HCT116 (cell line): ENCODE measurements around the gene SLC7A7. TPM values are rescaled to one million over a fixed set of nuclear protein-coding genes. Genes with fewer than 3 reads are reported as not detected.

Experiments
- ATAC-seq: fragments of 200-7000 bp; cut with Tn5 transposase; 2 replicates; pipeline ENCODE4 v1.9.1; 2020; ENCODE audit warnings: mild to moderate bottlenecking, moderate library complexity
- BruUV-seq: library from RNA; stranded (reverse); fragments of 400-500 nt; replicated peaks from 2 replicates; lab custom pipeline; 2021; lab: Mats Ljungman, UMichigan
- CTCF ChIA-PET: fragments of 300-600 bp; sonication (Branson Sonifier 250); formaldehyde crosslinking; loops from one replicate; lab custom pipeline; 2021; ENCODE audit warnings: antibody characterized with exemption; lab: Charles Lee
- POLR2A ChIA-PET: fragments of 300-600, 350-600 bp; sonication (Branson Sonifier 250); formaldehyde crosslinking; loops from one replicate; lab custom pipeline; 2021; ENCODE audit warnings: antibody characterized with exemption; lab: Charles Lee
- RAD21 ChIA-PET, 2 experiments: fragments of 300-600 bp; sonication (Branson Sonifier 250); formaldehyde crosslinking; loops; one replicate each; lab custom pipeline; 2023; ENCODE audit warnings: low total read pairs in 2 of 2; ENCODE audit not compliant: uncharacterized antibody in 2 of 2, unreplicated experiment in 2 of 2, low non-redundant PET in 1 of 2; lab: Charles Lee
- DNase-seq: peaks from one replicate; pipeline ENCODE4 v3.0.0-alpha.2; 2010; ENCODE audit warnings: low read depth, low spot score
- H2AFZ ChIP-seq: fragments of 200-600 bp; shearing (Covaris generic), sonication (generic); 2 replicates; pipeline ENCODE4 v1.6.1; 2017; ENCODE audit warnings: low read depth, mixed run types, mixed read lengths, antibody characterized with exemption, low read length; ENCODE audit not compliant: poor library complexity, severe bottlenecking
- H3K27ac ChIP-seq: 2 replicates; pipeline ENCODE4 v1.5.1; 2012; ENCODE audit warnings: low read depth, low read length
- H3K27me3 ChIP-seq: fragments of 200-600 bp; sonication (generic); 2 replicates; pipeline ENCODE4 v1.6.1; 2016; ENCODE audit warnings: mixed run types, low read length, mixed read lengths; ENCODE audit not compliant: insufficient read depth
- H3K36me3 ChIP-seq, 2 experiments: fragments of 200-500 bp in 1 of 2; fragments of 200-600 bp in 1 of 2; sonication (Bioruptor generic) in 1 of 2; sonication (generic) in 1 of 2; 2 replicates each; pipeline versions ENCODE4 v1.5.1 to v1.6.1; 2014 to 2016; ENCODE audit warnings: low read length in 2 of 2, inconsistent platforms in 1 of 2, mixed read lengths in 1 of 2, mixed run types in 1 of 2; ENCODE audit not compliant: insufficient read depth in 2 of 2, control insufficient read depth in 1 of 2
- H3K4me1 ChIP-seq, 2 experiments: fragments of 200-600 bp in 1 of 2; sonication (generic) in 1 of 2; 2 replicates each; pipeline versions ENCODE4 v1.5.1 to v1.6.1; 2012 to 2017; ENCODE audit warnings: low read length in 2 of 2, inconsistent platforms in 1 of 2, mild to moderate bottlenecking in 1 of 2, mixed read lengths in 1 of 2, mixed run types in 1 of 2, moderate library complexity in 1 of 2; ENCODE audit not compliant: insufficient read depth in 2 of 2, control insufficient read depth in 1 of 2
- H3K4me2 ChIP-seq: fragments of 200-600 bp; sonication (generic); 2 replicates; pipeline ENCODE4 v1.6.1; 2017; ENCODE audit warnings: mixed run types, low read length, mixed read lengths
- H3K4me3 ChIP-seq, 2 experiments: fragments of 200-600 bp in 1 of 2; sonication (generic) in 1 of 2; replicated peaks in 1 of 2; 2 replicates each; pipeline ENCODE4 v1.5.1; 2011 to 2016; ENCODE audit warnings: low read length in 2 of 2, control low read depth in 1 of 2, low read depth in 1 of 2, mild to moderate bottlenecking in 1 of 2, mixed read lengths in 1 of 2, mixed run types in 1 of 2
- H3K79me2 ChIP-seq: fragments of 200-600 bp; sonication (generic); 2 replicates; pipeline ENCODE4 v1.6.1; 2017; ENCODE audit warnings: mild to moderate bottlenecking, mixed run types, low read length, moderate library complexity, mixed read lengths; ENCODE audit not compliant: insufficient read depth
- H3K9ac ChIP-seq: fragments of 200-600 bp; sonication (generic); 2 replicates; pipeline ENCODE4 v1.6.1; 2016; ENCODE audit warnings: low read length, mixed read lengths
- H3K9me2 ChIP-seq: fragments of 200-600 bp; sonication (generic), shearing (Covaris generic); 2 replicates; pipeline ENCODE4 v1.6.1; 2017; ENCODE audit warnings: mixed run types, mild to moderate bottlenecking, moderate library complexity; ENCODE audit not compliant: insufficient read depth
- H3K9me3 ChIP-seq, 2 experiments: fragments of 200-500 bp in 1 of 2; fragments of 200-600 bp in 1 of 2; sonication (Bioruptor generic) in 1 of 2; sonication (generic) in 1 of 2; 2 replicates each; pipeline ENCODE4 v1.6.1; 2014 to 2017; ENCODE audit warnings: low read length in 2 of 2, mixed read lengths in 2 of 2, inconsistent platforms in 1 of 2, low read depth in 1 of 2, mild to moderate bottlenecking in 1 of 2, mixed run types in 1 of 2, moderate library complexity in 1 of 2; ENCODE audit not compliant: control insufficient read depth in 1 of 2, insufficient read depth in 1 of 2
- H4K20me1 ChIP-seq: fragments of 200-600 bp; sonication (generic), shearing (Covaris generic); 2 replicates; pipeline ENCODE4 v1.6.1; 2017; ENCODE audit warnings: mixed run types, mild to moderate bottlenecking, moderate library complexity; ENCODE audit not compliant: insufficient read depth
- CBX3 ChIP-seq: IDR thresholded peaks from 2 replicates; pipeline ENCODE4 v1.6.1; 2012; ENCODE audit warnings: low read depth
- CEBPB ChIP-seq: IDR thresholded peaks from 2 replicates; pipeline ENCODE4 v1.6.1; 2012; ENCODE audit warnings: low read depth
- EGR1 ChIP-seq: IDR thresholded peaks from 2 replicates; pipeline ENCODE4 v1.6.1; 2012; ENCODE audit warnings: low read depth
- ELF1 ChIP-seq: IDR thresholded peaks from 2 replicates; pipeline ENCODE4 v1.6.1; 2012; ENCODE audit warnings: low read depth, borderline replicate concordance
- EZH2 ChIP-seq: fragments of 200-600 bp; sonication (generic); IDR thresholded peaks from 2 replicates; pipeline ENCODE4 v1.6.1; 2017; ENCODE audit warnings: antibody characterized with exemption, mixed run types
- FOSL1 ChIP-seq: IDR thresholded peaks from 2 replicates; pipeline ENCODE4 v1.6.1; 2012; ENCODE audit warnings: low read depth
- POLR2A ChIP-seq: IDR thresholded peaks from 2 replicates; pipeline ENCODE4 v1.7.0; 2011; ENCODE audit warnings: borderline replicate concordance; ENCODE audit not compliant: insufficient read depth, insufficient read length; ENCODE audit errors: extremely low read depth
- RAD21 ChIP-seq: IDR thresholded peaks from 2 replicates; pipeline ENCODE4 v1.6.1; 2012; ENCODE audit warnings: low read depth, mild to moderate bottlenecking
- SP1 ChIP-seq: IDR thresholded peaks from 2 replicates; pipeline ENCODE4 v1.6.1; 2012; ENCODE audit warnings: low read depth
- SRF ChIP-seq: IDR thresholded peaks from 2 replicates; pipeline ENCODE4 v1.6.1; 2012; ENCODE audit warnings: low read depth
- TCF7L2 ChIP-seq: IDR thresholded peaks from 2 replicates; pipeline ENCODE4 v1.7.0; 2011; ENCODE audit warnings: borderline replicate concordance, inconsistent platforms; ENCODE audit not compliant: insufficient read depth, insufficient read length; ENCODE audit errors: extremely low read depth
- YY1 ChIP-seq: IDR thresholded peaks from 2 replicates; pipeline ENCODE4 v1.6.1; 2011; ENCODE audit warnings: low read length, low read depth, moderate library complexity, mild to moderate bottlenecking; ENCODE audit not compliant: insufficient replicate concordance; ENCODE audit errors: extremely low read depth
- ZFX ChIP-seq: fragments of 450-650 bp; IDR thresholded peaks from 2 replicates; pipeline ENCODE4 v1.6.1; 2017
- ZNF274 ChIP-seq: fragments of 200-500 bp; sonication (Bioruptor generic); IDR thresholded peaks from 2 replicates; pipeline ENCODE4 v1.6.1; 2014; ENCODE audit warnings: mild to moderate bottlenecking, low read depth, low read length, inconsistent platforms
- intact Hi-C: fragments of 100-400 bp; cut with micrococcal nuclease; formaldehyde crosslinking; loops from 2 replicates; pipeline ENCODE4 v1.10.0; 2022
- total RNA-seq: library from RNA; stranded (reverse); gene quantifications from one replicate; pipeline ENCODE4 v1.2.1, GENCODE V29; 2021; ENCODE audit not compliant: unreplicated experiment
- TF ChIP-seq, protein P1 (sequence below): IDR thresholded peaks from 2 replicates; pipeline ENCODE4 v1.6.1; 2012
- TF ChIP-seq, protein P2 (sequence below): IDR thresholded peaks from 2 replicates; pipeline ENCODE4 v1.6.1; 2012; ENCODE audit warnings: low read depth
- TF ChIP-seq, protein P3 (sequence below), 3 experiments: fragments of 200-600 bp in 1 of 3; sonication (generic) in 1 of 3; IDR thresholded peaks in 2 of 3; conservative IDR thresholded peaks in 1 of 3; 2 replicates each; pipeline ENCODE4 v1.5.1; 2012 to 2017; ENCODE audit warnings: low read depth in 2 of 3, low read length in 2 of 3, antibody characterized with exemption in 1 of 3, borderline replicate concordance in 1 of 3, control low read depth in 1 of 3, mild to moderate bottlenecking in 1 of 3, mixed read lengths in 1 of 3, mixed run types in 1 of 3, moderate library complexity in 1 of 3; ENCODE audit not compliant: insufficient read depth in 1 of 3
- TF ChIP-seq, protein P4 (sequence below): IDR thresholded peaks from 2 replicates; pipeline ENCODE4 v1.6.1; 2011; ENCODE audit warnings: mild to moderate bottlenecking, low read length, moderate library complexity; ENCODE audit not compliant: insufficient replicate concordance; ENCODE audit errors: extremely low read depth

Gene SLC7A7
- total RNA-seq, 1 experiment from 2014 or later: 0.27 TPM

DNA sequence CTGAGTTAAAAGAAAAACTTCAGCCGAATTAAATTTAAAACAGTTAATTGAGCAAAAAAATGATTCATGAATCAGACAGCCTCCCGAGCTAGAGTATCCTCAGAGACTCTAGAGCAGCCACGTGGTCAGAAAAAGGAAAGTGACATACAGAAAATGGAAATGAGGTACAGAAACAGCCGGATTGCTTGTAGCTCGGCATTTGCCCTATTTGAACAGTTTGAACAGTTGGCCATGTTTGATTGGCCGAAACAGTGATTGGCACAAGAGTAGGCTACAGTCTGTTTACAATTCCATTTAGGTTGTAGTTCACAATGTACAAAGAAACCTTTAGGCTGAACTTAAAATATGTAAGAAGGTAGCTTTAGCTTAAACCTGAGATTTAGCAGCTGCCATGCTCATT lies 61.6 kb downstream of the SLC7A7 start:
- TF ChIP-seq CBX3 (no peak), POLR2A (no peak), RAD21 (no peak), FOSL1 (no peak), EGR1 (no peak), EZH2 (no peak), YY1 (no peak), ELF1 (no peak), SP1 (no peak), CEBPB (no peak), ZNF274 (no peak), SRF (no peak), TCF7L2 (no peak), ZFX (no peak)
- TF ChIP-seq, protein P1, sequence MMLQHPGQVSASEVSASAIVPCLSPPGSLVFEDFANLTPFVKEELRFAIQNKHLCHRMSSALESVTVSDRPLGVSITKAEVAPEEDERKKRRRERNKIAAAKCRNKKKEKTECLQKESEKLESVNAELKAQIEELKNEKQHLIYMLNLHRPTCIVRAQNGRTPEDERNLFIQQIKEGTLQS: no peak
- TF ChIP-seq, protein P2, sequence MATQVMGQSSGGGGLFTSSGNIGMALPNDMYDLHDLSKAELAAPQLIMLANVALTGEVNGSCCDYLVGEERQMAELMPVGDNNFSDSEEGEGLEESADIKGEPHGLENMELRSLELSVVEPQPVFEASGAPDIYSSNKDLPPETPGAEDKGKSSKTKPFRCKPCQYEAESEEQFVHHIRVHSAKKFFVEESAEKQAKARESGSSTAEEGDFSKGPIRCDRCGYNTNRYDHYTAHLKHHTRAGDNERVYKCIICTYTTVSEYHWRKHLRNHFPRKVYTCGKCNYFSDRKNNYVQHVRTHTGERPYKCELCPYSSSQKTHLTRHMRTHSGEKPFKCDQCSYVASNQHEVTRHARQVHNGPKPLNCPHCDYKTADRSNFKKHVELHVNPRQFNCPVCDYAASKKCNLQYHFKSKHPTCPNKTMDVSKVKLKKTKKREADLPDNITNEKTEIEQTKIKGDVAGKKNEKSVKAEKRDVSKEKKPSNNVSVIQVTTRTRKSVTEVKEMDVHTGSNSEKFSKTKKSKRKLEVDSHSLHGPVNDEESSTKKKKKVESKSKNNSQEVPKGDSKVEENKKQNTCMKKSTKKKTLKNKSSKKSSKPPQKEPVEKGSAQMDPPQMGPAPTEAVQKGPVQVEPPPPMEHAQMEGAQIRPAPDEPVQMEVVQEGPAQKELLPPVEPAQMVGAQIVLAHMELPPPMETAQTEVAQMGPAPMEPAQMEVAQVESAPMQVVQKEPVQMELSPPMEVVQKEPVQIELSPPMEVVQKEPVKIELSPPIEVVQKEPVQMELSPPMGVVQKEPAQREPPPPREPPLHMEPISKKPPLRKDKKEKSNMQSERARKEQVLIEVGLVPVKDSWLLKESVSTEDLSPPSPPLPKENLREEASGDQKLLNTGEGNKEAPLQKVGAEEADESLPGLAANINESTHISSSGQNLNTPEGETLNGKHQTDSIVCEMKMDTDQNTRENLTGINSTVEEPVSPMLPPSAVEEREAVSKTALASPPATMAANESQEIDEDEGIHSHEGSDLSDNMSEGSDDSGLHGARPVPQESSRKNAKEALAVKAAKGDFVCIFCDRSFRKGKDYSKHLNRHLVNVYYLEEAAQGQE: no peak
- TF ChIP-seq, protein P3, sequence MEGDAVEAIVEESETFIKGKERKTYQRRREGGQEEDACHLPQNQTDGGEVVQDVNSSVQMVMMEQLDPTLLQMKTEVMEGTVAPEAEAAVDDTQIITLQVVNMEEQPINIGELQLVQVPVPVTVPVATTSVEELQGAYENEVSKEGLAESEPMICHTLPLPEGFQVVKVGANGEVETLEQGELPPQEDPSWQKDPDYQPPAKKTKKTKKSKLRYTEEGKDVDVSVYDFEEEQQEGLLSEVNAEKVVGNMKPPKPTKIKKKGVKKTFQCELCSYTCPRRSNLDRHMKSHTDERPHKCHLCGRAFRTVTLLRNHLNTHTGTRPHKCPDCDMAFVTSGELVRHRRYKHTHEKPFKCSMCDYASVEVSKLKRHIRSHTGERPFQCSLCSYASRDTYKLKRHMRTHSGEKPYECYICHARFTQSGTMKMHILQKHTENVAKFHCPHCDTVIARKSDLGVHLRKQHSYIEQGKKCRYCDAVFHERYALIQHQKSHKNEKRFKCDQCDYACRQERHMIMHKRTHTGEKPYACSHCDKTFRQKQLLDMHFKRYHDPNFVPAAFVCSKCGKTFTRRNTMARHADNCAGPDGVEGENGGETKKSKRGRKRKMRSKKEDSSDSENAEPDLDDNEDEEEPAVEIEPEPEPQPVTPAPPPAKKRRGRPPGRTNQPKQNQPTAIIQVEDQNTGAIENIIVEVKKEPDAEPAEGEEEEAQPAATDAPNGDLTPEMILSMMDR (IDR thresholded peaks at IDR 0.05 in 2 of 3, conservative IDR thresholded peaks at IDR 0.05 in 1 of 3; ENCODE audit: borderline replicate concordance in 1 of 3, insufficient read depth in 1 of 3, low read depth in 2 of 3, low read length in 2 of 3): no peak
- TF ChIP-seq, protein P4, sequence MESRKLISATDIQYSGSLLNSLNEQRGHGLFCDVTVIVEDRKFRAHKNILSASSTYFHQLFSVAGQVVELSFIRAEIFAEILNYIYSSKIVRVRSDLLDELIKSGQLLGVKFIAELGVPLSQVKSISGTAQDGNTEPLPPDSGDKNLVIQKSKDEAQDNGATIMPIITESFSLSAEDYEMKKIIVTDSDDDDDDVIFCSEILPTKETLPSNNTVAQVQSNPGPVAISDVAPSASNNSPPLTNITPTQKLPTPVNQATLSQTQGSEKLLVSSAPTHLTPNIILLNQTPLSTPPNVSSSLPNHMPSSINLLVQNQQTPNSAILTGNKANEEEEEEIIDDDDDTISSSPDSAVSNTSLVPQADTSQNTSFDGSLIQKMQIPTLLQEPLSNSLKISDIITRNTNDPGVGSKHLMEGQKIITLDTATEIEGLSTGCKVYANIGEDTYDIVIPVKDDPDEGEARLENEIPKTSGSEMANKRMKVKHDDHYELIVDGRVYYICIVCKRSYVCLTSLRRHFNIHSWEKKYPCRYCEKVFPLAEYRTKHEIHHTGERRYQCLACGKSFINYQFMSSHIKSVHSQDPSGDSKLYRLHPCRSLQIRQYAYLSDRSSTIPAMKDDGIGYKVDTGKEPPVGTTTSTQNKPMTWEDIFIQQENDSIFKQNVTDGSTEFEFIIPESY: no peak
- TF ChIP-seq, all 23 proteins: peak for 0
- H3K4me3 ChIP-seq: no peak overlapping the region
- H3K36me3 ChIP-seq: no peaks in the 10 kb centered on the region
- H3K9me3 ChIP-seq: no peaks in the 10 kb centered on the region
- H3K9ac ChIP-seq: no peak overlapping the region
- no peak for DNase-seq
- H4K20me1 ChIP-seq: no peaks in the 10 kb centered on the region
- H3K27me3 ChIP-seq: no peaks in the 10 kb centered on the region
- BruUV-seq: no TSS peak
- no peaks in the 10 kb centered on the region for H3K4me1 ChIP-seq
- CTCF ChIA-PET: no interaction called here
- RAD21 ChIA-PET: no interaction called here
- POLR2A ChIA-PET: no interaction called here
- intact Hi-C loops: no loop called here
- H3K27ac ChIP-seq: no peak overlapping the region
- no peak overlapping the region for H2AFZ ChIP-seq
- no peaks in the 10 kb centered on the region for H3K79me2 ChIP-seq
- no peak overlapping the region for H3K4me2 ChIP-seq
- H3K9me2 ChIP-seq: no peaks in the 10 kb centered on the region
- no peak for ATAC-seq
